Stimulated activated naive B cell treated with anti-CD40 and anti-IgM and Interleukin-4, amounts not matched to agents 10 μg/mL and 1 μg/mL and 100 μg/mL, for 72 hours (primary cell): ENCODE measurements around the gene MARCHF2.

Experiments
- ATAC-seq, 2 donors: fragments of 150-1000 bp; cut with Tn5 transposase; replicated peaks; 2 replicates each; pipeline ENCODE4 v1.10.0; 2021; ENCODE audit warnings: moderate library complexity in 1 of 2
- DNase-seq: peaks from one replicate; pipeline ENCODE4 v3.0.0; 2021
- H3K27ac Mint-ChIP-seq: one replicate; pipeline ENCODE4 v1.8.0; 2022; ENCODE audit warnings: mild to moderate bottlenecking, mixed read lengths
- H3K27me3 Mint-ChIP-seq, 2 donors: one replicate each; pipeline ENCODE4 v1.8.0; 2022; ENCODE audit warnings: mixed read lengths in 2 of 2
- H3K36me3 Mint-ChIP-seq, 2 donors: one replicate each; pipeline ENCODE4 v1.8.0; 2022; ENCODE audit warnings: mixed read lengths in 2 of 2, mild to moderate bottlenecking in 1 of 2
- H3K4me1 Mint-ChIP-seq, 2 donors: one replicate each; pipeline ENCODE4 v1.8.0; 2022; ENCODE audit warnings: mixed read lengths in 2 of 2, mild to moderate bottlenecking in 1 of 2
- H3K4me3 Mint-ChIP-seq, 2 donors: one replicate each; pipeline ENCODE4 v1.8.0; 2022; ENCODE audit warnings: mild to moderate bottlenecking in 2 of 2, mixed read lengths in 2 of 2, moderate library complexity in 1 of 2
- H3K9me3 Mint-ChIP-seq, 2 donors: one replicate each; pipeline ENCODE4 v1.8.0; 2022; ENCODE audit warnings: mixed read lengths in 2 of 2, mild to moderate bottlenecking in 1 of 2

Gene MARCHF2

GRCh38 chr19:8477889-8478288, 64.8 kb downstream of the MARCHF2 start:
- no peak for ATAC-seq

GRCh38 chr19:8478598-8478997, 65.5 kb downstream of the MARCHF2 start:
- H3K4me1 Mint-ChIP-seq = peaks cover 26 to 29% of the 10 kb centered on the region in 2 donors
- H3K9me3 Mint-ChIP-seq = no peaks in the 10 kb centered on the region

More at GRCh38 chr19:8477889-8478288, 64.8 kb downstream of the MARCHF2 start:
- Mint-ChIP-seq H3K27ac (peak overlapping the region; percentile 81), H3K27me3 (no peaks in the 10 kb centered on the region), H3K4me1 (peaks cover 29 to 36% of the 10 kb centered on the region in 2 donors), H3K9me3 (no peaks in the 10 kb centered on the region), H3K4me3 (no peak overlapping the region), H3K36me3 (peaks cover 52 to 56% of the 10 kb centered on the region in 2 donors)
- no peak for DNase-seq

GRCh38 chr19:8481201-8481600, 68.1 kb downstream of the MARCHF2 start:
- Mint-ChIP-seq H3K9me3 (no peaks in the 10 kb centered on the region), H3K36me3 (peaks cover 55 to 59% of the 10 kb centered on the region in 2 donors), H3K27ac (peak overlapping the region; percentile 6), H3K4me3 (no peak overlapping the region), H3K27me3 (no peaks in the 10 kb centered on the region), H3K4me1 (peaks cover 12 to 14% of the 10 kb centered on the region in 2 donors)
- DNase-seq (no peak), ATAC-seq (no peak)

More at GRCh38 chr19:8478598-8478997, 65.5 kb downstream of the MARCHF2 start:
- H3K36me3 Mint-ChIP-seq = peaks cover 53 to 56% of the 10 kb centered on the region in 2 donors
- H3K27ac Mint-ChIP-seq = peak overlapping the region; percentile 27
- no peaks in the 10 kb centered on the region for H3K27me3 Mint-ChIP-seq
- no peak overlapping the region for H3K4me3 Mint-ChIP-seq
- DNase-seq (no peak), ATAC-seq (no peak)

GRCh38 chr19:8481616-8482015, 68.5 kb downstream of the MARCHF2 start:
- no peak overlapping the region for H3K4me3 Mint-ChIP-seq
- peaks cover 14 to 17% of the 10 kb centered on the region in 2 donors for H3K4me1 Mint-ChIP-seq
- ATAC-seq = no peak
- H3K27me3 Mint-ChIP-seq = no peaks in the 10 kb centered on the region
- peak overlapping the region; percentile 59 for H3K27ac Mint-ChIP-seq
- no peak for DNase-seq
- H3K9me3 Mint-ChIP-seq = no peaks in the 10 kb centered on the region
- peaks cover 57 to 61% of the 10 kb centered on the region in 2 donors for H3K36me3 Mint-ChIP-seq

GRCh38 chr19:8482696-8483095, 69.6 kb downstream of the MARCHF2 start:
- H3K36me3 Mint-ChIP-seq = peaks cover 66% of the 10 kb centered on the region in 2 donors
- peaks cover 20 to 26% of the 10 kb centered on the region in 2 donors for H3K4me1 Mint-ChIP-seq
- no peaks in the 10 kb centered on the region for H3K27me3 Mint-ChIP-seq
- H3K9me3 Mint-ChIP-seq = no peaks in the 10 kb centered on the region
- DNase-seq = no peak
- H3K4me3 Mint-ChIP-seq = no peak overlapping the region
- H3K27ac Mint-ChIP-seq = peak overlapping the region; percentile 20
- ATAC-seq = no peak

- peaks cover 66% of the 10 kb centered on the region in 2 donors for H3K36me3 Mint-ChIP-seq
- ATAC-seq (no peak), DNase-seq (no peak)
- H3K27ac Mint-ChIP-seq = no peak overlapping the region
- H3K4me3 Mint-ChIP-seq = no peak overlapping the region
- peaks cover 18 to 26% of the 10 kb centered on the region in 2 donors for H3K4me1 Mint-ChIP-seq
- H3K27me3 Mint-ChIP-seq = no peaks in the 10 kb centered on the region
- no peaks in the 10 kb centered on the region for H3K9me3 Mint-ChIP-seq
Observed at GRCh38 chr19:8483165-8483564, 70.1 kb downstream of the MARCHF2 start.

DNA sequence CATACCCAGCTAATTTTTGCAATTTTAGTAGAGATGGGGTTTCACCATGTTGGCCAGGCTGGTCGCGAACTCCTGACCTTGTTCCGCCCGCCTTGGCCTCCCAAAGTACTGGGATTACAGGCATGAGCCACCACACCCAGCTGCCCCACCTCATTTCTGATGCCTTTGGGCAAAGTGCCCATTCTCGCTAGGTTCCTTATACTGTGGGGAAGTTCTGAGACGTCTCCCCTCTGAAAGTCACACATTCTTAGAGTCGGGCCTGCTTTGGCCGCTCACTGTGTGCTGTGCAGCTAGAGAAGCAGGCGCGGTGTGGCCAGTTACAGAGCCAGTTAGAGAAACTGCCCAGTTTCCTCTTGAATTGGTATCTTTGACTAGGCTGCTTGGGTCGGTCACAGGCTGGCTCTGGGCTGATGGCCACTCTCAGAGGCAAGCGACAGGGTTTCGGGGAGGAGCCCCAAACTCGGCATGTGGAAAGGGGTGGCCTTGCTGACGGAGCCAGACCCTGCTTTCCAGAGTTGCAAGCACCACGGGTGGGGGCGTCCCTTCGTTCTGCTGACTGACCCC, 71.3 kb downstream of the MARCHF2 start:
- Mint-ChIP-seq H3K27me3 (no peaks in the 10 kb centered on the region), H3K4me1 (peaks cover 17 to 27% of the 10 kb centered on the region in 2 donors), H3K27ac (no peak overlapping the region), H3K36me3 (peaks cover 67 to 72% of the 10 kb centered on the region in 2 donors), H3K9me3 (no peaks in the 10 kb centered on the region), H3K4me3 (no peak overlapping the region)
- ATAC-seq (no peak), DNase-seq (no peak)

DNA sequence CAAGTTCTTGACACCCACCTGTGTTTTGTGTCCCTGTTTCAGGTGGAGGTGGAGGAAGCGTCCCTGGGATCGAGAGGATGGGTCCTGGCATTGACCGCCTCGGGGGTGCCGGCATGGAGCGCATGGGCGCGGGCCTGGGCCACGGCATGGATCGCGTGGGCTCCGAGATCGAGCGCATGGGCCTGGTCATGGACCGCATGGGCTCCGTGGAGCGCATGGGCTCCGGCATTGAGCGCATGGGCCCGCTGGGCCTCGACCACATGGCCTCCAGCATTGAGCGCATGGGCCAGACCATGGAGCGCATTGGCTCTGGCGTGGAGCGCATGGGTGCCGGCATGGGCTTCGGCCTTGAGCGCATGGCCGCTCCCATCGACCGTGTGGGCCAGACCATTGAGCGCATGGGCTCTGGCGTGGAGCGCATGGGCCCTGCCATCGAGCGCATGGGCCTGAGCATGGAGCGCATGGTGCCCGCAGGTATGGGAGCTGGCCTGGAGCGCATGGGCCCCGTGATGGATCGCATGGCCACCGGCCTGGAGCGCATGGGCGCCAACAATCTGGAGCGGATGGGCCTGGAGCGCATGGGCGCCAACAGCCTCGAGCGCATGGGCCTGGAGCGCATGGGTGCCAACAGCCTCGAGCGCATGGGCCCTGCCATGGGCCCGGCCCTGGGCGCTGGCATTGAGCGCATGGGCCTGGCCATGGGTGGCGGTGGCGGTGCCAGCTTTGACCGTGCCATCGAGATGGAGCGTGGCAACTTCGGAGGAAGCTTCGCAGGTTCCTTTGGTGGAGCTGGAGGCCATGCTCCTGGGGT, 72.7 kb downstream of the MARCHF2 start:
- H3K4me3 Mint-ChIP-seq = no peak overlapping the region
- peaks cover 74 to 78% of the 10 kb centered on the region in 2 donors for H3K36me3 Mint-ChIP-seq
- H3K27me3 Mint-ChIP-seq = no peaks in the 10 kb centered on the region
- H3K27ac Mint-ChIP-seq = peak overlapping the region; percentile 84
- H3K4me1 Mint-ChIP-seq = peaks cover 17 to 27% of the 10 kb centered on the region in 2 donors
- H3K9me3 Mint-ChIP-seq = no peaks in the 10 kb centered on the region
- no peak for DNase-seq
- no peak for ATAC-seq

DNA sequence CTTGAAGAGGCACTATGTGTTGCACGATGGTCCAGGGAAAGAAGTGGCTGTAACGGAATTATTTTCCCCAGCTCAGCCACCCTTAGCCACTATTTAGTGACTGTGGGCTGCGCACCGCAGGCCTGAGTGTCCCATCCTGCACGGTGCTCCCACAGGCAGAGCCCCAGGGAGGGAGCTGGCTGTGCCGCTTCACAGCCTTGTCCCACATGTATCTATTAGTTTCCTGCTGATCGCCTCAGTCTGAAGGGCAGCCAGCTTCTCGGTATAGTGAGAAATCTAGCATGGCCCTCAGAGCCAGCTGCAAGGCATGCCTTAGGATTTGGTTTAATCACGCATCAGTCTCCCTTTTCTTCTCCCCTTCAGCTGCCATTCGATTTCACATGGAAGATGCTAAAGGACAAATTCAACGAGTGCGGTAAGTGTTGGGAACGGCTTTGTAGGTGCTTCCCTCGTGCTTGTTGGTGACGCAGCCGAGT, 73.6 kb downstream of the MARCHF2 start:
- Mint-ChIP-seq H3K4me3 (peak overlapping the region in 1 of 2 donors; percentile 32), H3K27ac (peak overlapping the region; percentile 94), H3K36me3 (peaks cover 70% of the 10 kb centered on the region in 2 donors), H3K27me3 (no peaks in the 10 kb centered on the region), H3K4me1 (peaks cover 18 to 27% of the 10 kb centered on the region in 2 donors), H3K9me3 (no peaks in the 10 kb centered on the region)
- DNase-seq (no peak), ATAC-seq (no peak)

GRCh38 chr19:8487137-8487851, 74.2 kb downstream of the MARCHF2 start:
- H3K27me3 Mint-ChIP-seq = no peaks in the 10 kb centered on the region
- DNase-seq (no peak), ATAC-seq (peak; percentile 72 to 78)
- H3K36me3 Mint-ChIP-seq = peaks cover 66 to 67% of the 10 kb centered on the region in 2 donors
- H3K4me1 Mint-ChIP-seq = peaks cover 18 to 27% of the 10 kb centered on the region in 2 donors
- H3K9me3 Mint-ChIP-seq = no peaks in the 10 kb centered on the region
- H3K27ac Mint-ChIP-seq = peak overlapping the region; percentile 94
- peak overlapping the region in 1 of 2 donors; percentile 43 for H3K4me3 Mint-ChIP-seq

DNA sequence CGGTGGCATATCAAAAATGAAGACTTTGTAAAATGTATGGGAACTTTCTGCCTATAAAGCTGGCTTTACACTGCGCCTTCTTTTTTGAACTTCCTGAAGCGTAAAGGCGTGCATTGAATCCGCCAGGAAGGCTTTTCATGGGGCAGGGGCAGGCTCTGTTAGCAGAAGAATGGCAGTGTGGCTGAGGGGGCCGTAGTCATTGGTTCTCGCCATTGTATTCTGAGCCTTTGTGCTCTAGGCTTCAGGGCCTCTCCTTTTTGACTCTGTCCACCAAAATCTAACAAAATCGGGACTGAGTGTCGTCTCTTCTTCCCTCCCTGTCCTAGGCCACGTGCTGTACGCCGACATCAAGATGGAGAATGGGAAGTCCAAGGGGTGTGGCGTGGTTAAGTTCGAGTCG, 75.3 kb downstream of the MARCHF2 start:
- Mint-ChIP-seq H3K4me1 (peaks cover 15 to 27% of the 10 kb centered on the region in 2 donors), H3K27ac (peak overlapping the region; percentile 94), H3K36me3 (peaks cover 57 to 61% of the 10 kb centered on the region in 2 donors), H3K9me3 (no peaks in the 10 kb centered on the region), H3K27me3 (no peaks in the 10 kb centered on the region), H3K4me3 (peak overlapping the region in 1 of 2 donors; percentile 10)
- DNase-seq = no peak
- no peak for ATAC-seq
